Globus pallidus (tissue), 1 donor: ENCODE data around the gene ATP6V1B1.
A peak's percentile ranks its signal among the peaks of the same experiment; 100 is the strongest.
"Not testable (repeated sequence)": the region's sequence is repeated elsewhere in the genome, so short reads cannot be mapped to it uniquely, and the experiment has no call there.

Experiments
- DNase-seq: peaks from one replicate; pipeline ENCODE4 v3.0.0-alpha.2; 2015; ENCODE audit warnings: low spot score

ATP6V1B1 gene

DNA sequence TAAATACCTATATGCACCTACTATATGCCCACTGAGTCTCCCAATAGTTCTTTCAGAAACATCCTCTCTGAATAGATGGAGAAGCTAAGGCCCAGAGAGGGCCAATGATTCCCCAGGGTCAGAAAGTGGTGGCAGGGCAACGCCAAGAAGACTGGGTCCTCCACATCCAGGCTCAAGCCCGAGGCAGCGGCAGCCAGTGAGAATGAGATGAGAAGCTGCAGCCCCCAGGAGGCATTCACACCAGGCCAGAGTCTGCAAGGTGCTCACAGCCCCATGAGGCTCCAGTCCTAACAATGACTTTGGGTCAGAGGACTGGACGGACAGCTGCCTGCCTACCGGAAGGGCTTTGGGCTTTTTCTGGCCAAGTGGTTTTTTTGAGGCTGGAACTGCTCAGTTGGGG, 55.4 kb downstream of the ATP6V1B1 start:
- no peak for DNase-seq

DNA sequence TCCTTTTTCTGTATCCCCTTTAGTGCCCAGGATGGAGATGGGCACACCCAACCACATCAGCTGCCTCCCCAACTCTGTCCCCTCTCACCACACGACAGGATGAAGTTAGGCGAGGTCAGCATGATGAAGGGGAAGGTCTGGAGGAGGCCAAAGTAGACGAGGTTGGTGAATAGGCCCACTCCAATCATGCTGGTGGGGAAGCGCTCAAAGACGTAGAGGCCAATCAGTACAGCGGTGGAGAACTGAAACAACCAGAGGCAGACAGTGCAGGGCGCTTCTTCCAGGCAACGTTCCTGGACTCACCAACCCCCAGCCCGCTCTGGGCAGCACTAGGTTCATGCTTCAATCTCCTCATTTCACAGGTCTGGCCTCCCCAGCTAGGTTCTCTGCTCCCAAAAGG, 56.0 kb downstream of the ATP6V1B1 start:
- DNase-seq = no peak

DNA sequence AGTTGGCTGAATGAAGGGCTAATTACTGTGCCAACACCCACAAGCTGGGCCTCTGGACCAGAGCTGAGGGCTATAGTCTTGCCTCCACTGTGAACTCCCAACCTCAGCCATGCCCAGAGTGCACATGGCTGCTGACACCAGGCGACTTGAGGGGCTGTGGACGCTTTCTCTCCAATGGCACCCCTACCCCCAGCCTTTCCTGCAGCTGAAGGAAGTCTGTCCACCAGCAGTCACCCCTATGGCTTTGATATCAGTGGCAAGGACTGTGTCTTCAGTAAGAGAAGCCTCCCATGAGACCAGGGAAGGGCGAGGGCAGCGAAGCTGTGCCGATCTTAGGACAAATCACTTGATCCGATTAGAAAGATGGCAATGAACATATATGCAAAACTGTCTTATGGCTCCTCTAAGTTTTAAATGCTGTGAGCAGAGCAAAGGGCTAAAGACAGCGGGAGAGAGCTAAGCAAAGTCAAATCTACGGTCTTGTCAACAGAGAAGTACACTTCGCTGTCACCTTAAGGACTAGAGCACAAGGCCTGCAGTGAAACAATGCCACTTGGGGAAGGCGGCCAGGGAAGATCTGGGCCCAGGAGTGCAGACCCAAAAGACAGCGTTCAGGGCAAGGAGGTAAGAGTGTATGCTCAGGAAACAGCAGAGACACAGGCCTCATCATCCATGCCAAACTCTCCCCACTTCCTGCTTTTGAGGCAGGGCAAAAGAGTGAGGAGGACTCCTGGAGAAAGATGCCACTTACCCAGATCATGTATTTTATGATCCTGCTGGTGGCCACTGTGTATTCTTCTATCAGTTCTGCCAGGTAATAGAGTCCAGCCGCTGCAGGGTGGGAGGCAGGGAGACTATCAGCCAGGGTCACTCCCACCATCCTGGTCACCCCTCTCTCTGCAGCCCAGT, 57.5 kb downstream of the ATP6V1B1 start:
- no peak for DNase-seq

DNA sequence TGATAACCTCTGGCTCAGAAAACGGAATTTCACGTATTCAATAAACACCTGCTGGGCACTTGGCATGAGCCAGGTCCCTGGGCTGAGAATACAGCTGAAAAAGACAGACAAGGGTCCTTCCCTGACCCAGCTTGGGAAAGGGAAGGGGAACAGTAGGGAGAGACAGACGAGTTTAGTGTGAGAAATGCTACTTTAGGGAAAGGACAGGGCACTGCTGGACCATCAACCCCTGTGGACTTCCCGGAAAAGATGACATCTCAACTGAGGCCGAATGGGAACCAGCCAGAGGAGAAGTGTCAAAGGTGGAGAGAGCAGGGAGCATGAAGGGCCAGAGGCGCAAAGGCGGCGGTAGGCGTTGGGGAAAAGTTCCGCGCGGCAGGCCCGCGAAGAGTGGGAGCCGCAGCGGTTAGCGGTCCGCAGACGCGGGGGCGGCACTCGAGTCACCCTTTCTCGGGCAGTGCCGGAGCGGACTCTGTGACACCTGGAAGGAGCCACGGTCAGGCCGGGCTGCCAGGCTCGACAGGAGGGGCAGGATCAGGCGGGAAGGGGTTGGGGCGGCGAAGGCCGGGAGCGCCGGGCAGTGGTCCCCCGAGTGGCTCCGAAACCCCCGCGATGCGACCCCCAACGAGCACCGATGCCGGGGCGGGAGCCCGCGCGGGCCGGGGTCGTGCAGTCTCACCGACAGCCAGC, 58.5 kb downstream of the ATP6V1B1 start:
- no peak for DNase-seq

- peak; percentile 81 for DNase-seq
Measured at GRCh38 chr2:70994699-70995425, 59.2 kb downstream of the ATP6V1B1 start, which contains the start of gene TEX261. Gene TEX261 (minus strand): TSS chr2:70994873. CDS start chr2:70994757, 116 bp downstream.

DNA sequence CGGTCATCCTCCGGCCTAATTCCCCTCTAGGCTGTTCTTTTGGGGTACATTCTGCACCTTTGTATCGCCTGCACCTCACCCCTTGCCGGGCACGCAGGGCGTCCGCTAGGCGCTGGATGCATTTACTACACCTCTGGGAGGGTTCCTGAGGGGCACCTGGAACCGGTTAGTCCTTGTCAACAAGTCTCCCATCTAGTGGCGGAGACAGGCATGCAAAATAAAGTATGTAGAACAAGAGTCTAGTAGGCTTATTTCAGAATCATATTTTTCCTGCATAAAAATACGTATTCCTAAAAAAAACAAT, 59.7 kb downstream of the ATP6V1B1 start:
- DNase-seq = no peak

- not testable (repeated sequence) for DNase-seq
Measured at GRCh38 chr2:70998885-70999284, 63.2 kb downstream of the ATP6V1B1 start.

GRCh38 chr2:70999362-70999761, 63.7 kb downstream of the ATP6V1B1 start:
- no peak for DNase-seq

DNA sequence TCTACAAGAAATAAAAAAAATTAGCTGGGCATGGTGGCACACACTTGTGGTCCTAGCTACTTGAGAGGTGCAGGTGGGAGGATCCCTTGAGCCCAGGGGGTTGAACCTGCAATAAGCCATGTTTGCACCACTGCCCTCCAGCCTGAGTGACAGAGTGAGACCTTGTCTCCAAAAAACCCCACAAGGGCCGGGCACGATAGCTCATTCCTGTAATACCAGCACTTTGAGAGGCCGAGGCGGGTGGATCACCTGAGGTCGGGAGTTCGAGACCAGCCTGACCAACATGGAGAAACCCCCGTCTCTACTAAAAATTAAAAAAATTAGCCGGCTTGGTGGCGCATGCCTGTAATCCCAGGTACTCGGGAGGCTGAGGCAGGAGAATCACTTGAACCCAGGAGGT, 64.2 kb downstream of the ATP6V1B1 start:
- not testable (repeated sequence) for DNase-seq

- DNase-seq = peak; percentile 61
Measured at GRCh38 chr2:71000780-71001591, 65.3 kb downstream of the ATP6V1B1 start.

DNA sequence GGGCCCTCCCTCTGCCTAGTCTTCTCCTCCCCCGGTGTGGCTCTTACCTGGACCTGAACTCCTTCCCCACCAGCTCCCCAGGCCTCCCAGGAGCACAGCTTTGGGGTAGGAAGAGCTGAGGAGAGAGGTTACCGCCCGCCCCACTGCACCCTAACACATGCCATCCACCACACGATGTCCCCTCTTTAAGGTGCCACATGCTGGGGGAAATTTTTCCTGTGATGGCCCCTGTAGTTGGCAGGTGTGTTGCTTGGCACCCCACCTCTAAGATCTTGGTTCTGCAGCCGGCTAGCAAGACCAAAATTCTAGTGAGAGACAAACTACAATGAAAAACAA, 65.9 kb downstream of the ATP6V1B1 start:
- no peak for DNase-seq

GRCh38 chr2:71001981-71002570, 66.4 kb downstream of the ATP6V1B1 start:
- DNase-seq = no peak

DNA sequence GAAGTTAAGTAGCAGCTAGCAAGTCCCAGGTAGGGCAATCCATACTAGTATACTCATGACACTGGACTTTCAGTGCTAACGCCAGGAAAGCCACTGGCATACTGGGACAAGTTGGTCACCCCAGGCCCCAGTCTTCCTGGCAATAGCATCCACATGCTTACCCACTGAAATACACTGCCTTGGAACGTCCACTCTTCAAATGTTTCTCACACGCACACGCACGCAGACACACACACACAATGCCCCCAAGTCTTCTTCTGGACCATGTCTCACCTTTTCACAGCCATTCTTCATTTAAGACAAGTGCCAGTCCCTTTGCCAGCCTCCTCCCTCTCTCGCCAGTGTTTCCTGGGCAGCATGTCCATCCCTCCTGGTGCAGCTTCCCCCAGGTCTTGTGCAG, 67.7 kb downstream of the ATP6V1B1 start:
- DNase-seq = no peak

GRCh38 chr2:71003966-71004755, 68.5 kb downstream of the ATP6V1B1 start:
- no peak for DNase-seq

DNA sequence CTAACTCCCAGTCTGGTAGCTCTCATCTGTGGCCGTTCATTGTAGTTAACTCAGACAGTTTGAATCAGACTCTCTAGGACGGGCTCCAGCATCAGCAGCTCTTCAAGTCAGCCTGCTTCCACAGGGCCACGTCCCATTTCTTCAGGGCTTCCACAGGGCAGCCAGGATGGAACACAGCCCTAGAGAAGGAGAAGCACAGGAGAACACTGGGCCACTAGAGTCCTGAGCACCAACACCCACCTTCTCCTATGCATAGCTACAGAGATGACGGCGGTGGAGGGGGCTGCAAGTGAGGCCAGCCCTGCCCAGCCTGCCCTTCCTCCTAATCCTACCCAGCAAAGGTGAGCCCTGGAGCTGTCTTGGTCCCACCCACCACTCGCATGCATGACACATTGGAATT, 69.2 kb downstream of the ATP6V1B1 start:
- DNase-seq = no peak

DNA sequence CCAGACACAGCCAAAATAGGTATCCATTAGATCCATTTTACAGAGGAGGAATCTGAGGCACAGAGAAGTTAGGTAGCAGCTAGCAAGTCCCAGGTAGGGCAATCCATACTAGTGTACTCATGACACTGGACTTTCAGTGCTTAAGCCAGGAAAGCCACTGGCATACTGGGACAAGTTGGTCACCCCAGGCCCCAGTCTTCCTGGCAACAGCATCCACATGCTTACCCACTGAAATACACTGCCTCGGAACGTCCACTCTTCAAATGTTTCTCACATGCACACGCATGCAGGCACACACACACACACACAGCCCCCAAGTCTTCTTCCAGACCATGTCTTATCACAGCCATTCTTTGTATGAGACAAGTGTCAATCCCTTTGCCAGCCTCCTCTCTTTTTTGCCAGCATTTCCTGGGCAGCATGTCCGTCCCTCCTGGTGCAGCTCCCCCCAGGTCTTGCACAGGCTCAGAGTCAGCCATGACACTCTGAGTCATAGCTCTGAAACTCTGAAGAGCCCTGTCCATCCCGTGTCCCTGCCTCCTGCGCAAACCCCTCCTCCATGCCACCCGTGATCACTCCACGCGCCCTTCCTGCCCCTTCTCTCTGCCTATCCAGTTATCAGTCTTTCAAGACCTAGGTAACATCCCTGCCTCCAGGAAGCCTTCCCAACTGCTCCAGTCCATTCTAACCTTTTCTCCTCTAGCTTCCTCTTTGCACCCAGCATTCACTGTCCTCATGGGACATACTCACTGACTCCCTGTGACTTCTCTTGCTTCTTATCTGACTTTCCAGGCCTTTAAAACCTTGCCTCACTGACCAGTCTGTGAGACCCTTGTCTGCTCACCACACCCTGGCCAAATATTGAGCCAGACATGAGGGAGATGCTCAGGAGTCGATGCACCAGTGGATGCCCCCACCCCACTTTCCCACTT, 69.8 kb downstream of the ATP6V1B1 start:
- DNase-seq = no peak

- DNase-seq = no peak
Measured at GRCh38 chr2:71006323-71006722, 70.6 kb downstream of the ATP6V1B1 start.

DNA sequence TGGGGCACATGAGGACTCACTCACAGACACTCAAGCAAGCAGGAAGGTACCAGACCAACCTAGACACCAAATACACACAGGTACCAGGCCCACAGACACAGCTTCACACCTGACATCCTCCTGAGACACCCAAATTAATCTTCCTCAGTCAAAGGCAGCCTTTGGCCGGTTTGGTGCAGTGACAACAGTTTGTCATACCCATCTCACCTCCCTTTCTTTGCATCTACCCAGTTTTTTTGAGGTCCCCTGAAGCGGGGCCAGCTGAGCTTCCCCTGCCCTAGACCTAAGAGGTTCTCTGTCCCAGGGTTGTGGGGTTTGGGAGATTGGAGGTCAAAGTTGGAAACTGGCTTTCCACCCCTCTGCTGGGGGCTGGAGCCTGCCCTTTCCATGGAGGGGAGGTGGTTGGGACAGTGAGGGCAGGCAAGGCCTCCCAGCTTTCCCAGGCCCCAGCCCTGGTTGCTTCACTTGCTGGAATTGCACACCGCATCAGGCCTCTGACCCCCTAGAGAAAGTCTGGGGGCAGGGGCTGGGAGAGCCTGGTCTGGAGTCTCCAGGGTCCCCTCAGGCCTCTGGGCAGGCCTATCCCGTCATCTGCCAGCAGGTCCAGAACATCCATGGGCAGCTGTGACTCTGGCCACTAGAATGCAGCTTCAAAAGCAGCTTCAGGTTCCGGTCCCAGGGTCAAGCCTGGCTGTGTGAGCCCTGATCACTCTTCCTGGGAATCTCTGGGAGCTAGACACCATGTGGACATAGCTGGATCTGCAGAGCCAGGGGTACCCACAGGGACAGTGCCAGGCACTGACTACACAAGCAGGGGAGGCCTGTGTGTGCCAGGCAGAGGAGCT, 71.5 kb downstream of the ATP6V1B1 start:
- DNase-seq = no peak

- DNase-seq = no peak
Measured at GRCh38 chr2:71008342-71008741, 72.6 kb downstream of the ATP6V1B1 start.
